Measurements from ENCODE around the gene CWC25. TPM values are rescaled to one million over a fixed set of nuclear protein-coding genes. Genes with fewer than 3 reads are reported as not detected.

CWC25 gene
- total RNA-seq, 1 donor from 2014 or later, result 12.4 TPM

DNA sequence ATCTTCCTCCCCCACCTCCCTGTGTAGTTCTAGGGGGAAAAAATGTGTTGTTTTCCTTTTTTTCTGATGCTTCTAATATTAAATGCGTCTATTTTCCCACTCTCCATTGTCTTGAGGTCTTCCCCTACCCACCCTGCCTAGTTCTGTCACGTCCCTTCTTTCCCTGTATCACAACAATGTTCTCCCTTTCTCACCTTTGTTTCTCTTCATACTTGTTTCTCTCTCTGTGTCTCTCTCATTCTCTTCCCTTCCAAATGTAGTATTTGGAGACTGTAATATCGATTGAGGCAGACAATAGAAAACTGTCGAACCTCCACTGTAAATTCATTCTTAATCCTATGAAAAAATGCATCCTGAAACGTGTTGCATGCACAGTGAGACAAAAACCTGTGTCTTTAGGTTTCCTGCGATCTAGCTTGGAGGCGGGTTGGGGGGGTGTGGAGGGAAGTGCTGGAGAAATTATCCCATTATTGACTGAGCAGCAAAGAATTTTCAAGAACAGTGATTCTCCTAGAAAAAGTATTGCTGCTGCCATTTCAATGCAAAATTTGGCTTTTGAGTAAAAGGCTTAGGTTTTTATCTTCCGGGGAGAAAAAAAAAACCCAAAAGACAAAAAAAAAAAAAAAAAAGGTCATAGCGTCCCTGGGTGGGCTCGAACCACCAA is 73.8 kb downstream of the CWC25 start:
- peaks cover 2% of the 10 kb centered on the region for H3K9me3 Mint-ChIP-seq (ENCODE audit: unreplicated experiment)
- no peaks in the 10 kb centered on the region for H3K27me3 Mint-ChIP-seq (ENCODE audit: low read depth, unreplicated experiment)
- peak overlapping the region; percentile 92 for H3K27ac Mint-ChIP-seq (ENCODE audit: unreplicated experiment)
- Histone ChIP-seq H3K27me3 (ENCODE audit: insufficient read depth, low read length) (no peaks in the 10 kb centered on the region), H2AFZ (ENCODE audit: low read depth, low read length) (peak overlapping the region; percentile 12), H3K36me3 (ENCODE audit: insufficient read depth, low read length) (peaks cover 12% of the 10 kb centered on the region), H3K9me3 (ENCODE audit: insufficient read depth, low read depth, low read length) (no peaks in the 10 kb centered on the region), H3K4me3 (ENCODE audit: insufficient read depth, low read depth, low read length) (peak overlapping the region; percentile 61), H4K20me1 (ENCODE audit: insufficient read depth, low read length) (peaks cover 31% of the 10 kb centered on the region), H3K27ac (ENCODE audit: low read depth, low read length) (no peak overlapping the region), H3K79me2 (ENCODE audit: insufficient read depth, low read length) (peaks cover 50% of the 10 kb centered on the region), H3K4me1 (ENCODE audit: insufficient read depth, low read length) (peaks cover 38% of the 10 kb centered on the region), H3K4me2 (ENCODE audit: low read length) (peak overlapping the region; percentile 92), H3K9ac (ENCODE audit: low read length) (peak overlapping the region; percentile 8)
- H3K4me1 Mint-ChIP-seq (ENCODE audit: low read depth, unreplicated experiment), result peaks cover 16% of the 10 kb centered on the region
- TF ChIP-seq, protein P1, sequence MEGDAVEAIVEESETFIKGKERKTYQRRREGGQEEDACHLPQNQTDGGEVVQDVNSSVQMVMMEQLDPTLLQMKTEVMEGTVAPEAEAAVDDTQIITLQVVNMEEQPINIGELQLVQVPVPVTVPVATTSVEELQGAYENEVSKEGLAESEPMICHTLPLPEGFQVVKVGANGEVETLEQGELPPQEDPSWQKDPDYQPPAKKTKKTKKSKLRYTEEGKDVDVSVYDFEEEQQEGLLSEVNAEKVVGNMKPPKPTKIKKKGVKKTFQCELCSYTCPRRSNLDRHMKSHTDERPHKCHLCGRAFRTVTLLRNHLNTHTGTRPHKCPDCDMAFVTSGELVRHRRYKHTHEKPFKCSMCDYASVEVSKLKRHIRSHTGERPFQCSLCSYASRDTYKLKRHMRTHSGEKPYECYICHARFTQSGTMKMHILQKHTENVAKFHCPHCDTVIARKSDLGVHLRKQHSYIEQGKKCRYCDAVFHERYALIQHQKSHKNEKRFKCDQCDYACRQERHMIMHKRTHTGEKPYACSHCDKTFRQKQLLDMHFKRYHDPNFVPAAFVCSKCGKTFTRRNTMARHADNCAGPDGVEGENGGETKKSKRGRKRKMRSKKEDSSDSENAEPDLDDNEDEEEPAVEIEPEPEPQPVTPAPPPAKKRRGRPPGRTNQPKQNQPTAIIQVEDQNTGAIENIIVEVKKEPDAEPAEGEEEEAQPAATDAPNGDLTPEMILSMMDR (IDR thresholded peaks at IDR 0.05; ENCODE audit: insufficient read depth, low read depth, low read length), result no peak
- no peak for TF ChIP-seq EZH2 (IDR thresholded peaks at IDR 0.05; ENCODE audit: insufficient read depth, low read length)
- peaks cover 6% of the 10 kb centered on the region for H3K36me3 Mint-ChIP-seq (ENCODE audit: low read depth, unreplicated experiment)
- DNase-seq (ENCODE audit: low read depth) (no peak), FAIRE-seq (no peak)
- H3K4me3 Mint-ChIP-seq (ENCODE audit: unreplicated experiment), result peak overlapping the region; percentile 99

Small RNAs within 50 kb of the gene (microRNA-seq; reads per million reads assigned to microRNA genes)
- gene MIR4727, result 1.1 reads per million

Other genes with a start within 250 kb of the CWC25 start
- 0.75 and 1.5 TPM in 2 replicates for gene SRCIN1, start 219.4 kb downstream of the CWC25 start, total RNA-seq
- 2.4 and 4.1 TPM in 2 replicates for gene EPOP, start 150.4 kb downstream of the CWC25 start, total RNA-seq
- 18.1 and 20.9 TPM in 2 replicates for gene MLLT6, start 120.0 kb downstream of the CWC25 start, total RNA-seq
- 12.0 and 13.1 TPM in 2 replicates for gene CISD3, start 95.0 kb downstream of the CWC25 start, total RNA-seq
- gene PCGF2, start 77.0 kb downstream of the CWC25 start, total RNA-seq, result 68.2 and 73.7 TPM in 2 replicates
- gene PSMB3, start 72.6 kb downstream of the CWC25 start, total RNA-seq, result 166 and 191 TPM in 2 replicates
- 54.4 and 58.2 TPM in 2 replicates for gene PIP4K2B, start 25.8 kb downstream of the CWC25 start, total RNA-seq
- gene RPL23, start 28.4 kb upstream of the CWC25 start, total RNA-seq, result 954 and 1,087 TPM in 2 replicates
- gene LASP1, start 44.7 kb upstream of the CWC25 start, total RNA-seq, result 395 and 421 TPM in 2 replicates
- not detected in 2 replicates for gene FBXO47, start 142.1 kb upstream of the CWC25 start, total RNA-seq

All from astrocyte (in vitro differentiated cells and primary cell).